Esophagus (tissue), 2 donors: ENCODE results near the gene RASSF8. TPM values are rescaled to one million over a fixed set of nuclear protein-coding genes. Genes with fewer than 3 reads are reported as not detected.

Experiments
- H3K27ac ChIP-seq, 2 donors: one replicate each; pipeline ENCODE4 v1.5.1; 2013; ENCODE audit warnings: low read depth in 2 of 2, mild to moderate bottlenecking in 2 of 2, inconsistent platforms in 1 of 2, low read length in 1 of 2, moderate library complexity in 1 of 2
- H3K27me3 ChIP-seq, 2 donors: one replicate each; pipeline ENCODE4 v1.6.1; 2013; ENCODE audit warnings: low read length in 2 of 2, control low read depth in 1 of 2, mild to moderate bottlenecking in 1 of 2; ENCODE audit not compliant: insufficient read depth in 2 of 2, control insufficient read depth in 1 of 2
- H3K36me3 ChIP-seq, 2 donors: one replicate each; pipeline ENCODE4 v1.6.1; 2013; ENCODE audit warnings: low read length in 1 of 2; ENCODE audit not compliant: control insufficient read depth in 2 of 2, insufficient read depth in 2 of 2
- H3K4me1 ChIP-seq, 2 donors: one replicate each; pipeline ENCODE4 v1.6.1; 2013; ENCODE audit warnings: low read length in 1 of 2; ENCODE audit not compliant: control insufficient read depth in 2 of 2, insufficient read depth in 2 of 2
- H3K4me3 ChIP-seq, 2 donors: one replicate each; pipeline ENCODE4 v1.5.1; 2013; ENCODE audit warnings: low read length in 2 of 2, mild to moderate bottlenecking in 2 of 2, low read depth in 1 of 2, moderate library complexity in 1 of 2
- H3K9me3 ChIP-seq, 2 donors: one replicate each; pipeline ENCODE4 v1.6.1; 2013; ENCODE audit warnings: mild to moderate bottlenecking in 2 of 2, low read depth in 1 of 2, low read length in 1 of 2, moderate library complexity in 1 of 2; ENCODE audit not compliant: control insufficient read depth in 2 of 2, insufficient read depth in 1 of 2
- WGBS, 2 donors: extraction: QIAGEN DNeasy Blood & Tissue Kit; methylation state at CpG; one replicate each; pipeline ENCODE4 v1.1.7; 2013; 5-methylcytosine and 5-hydroxymethylcytosine counted together
- polyA plus RNA-seq, 2 donors: library from polyadenylated mRNA; stranded (reverse); fragments of 200-250 nt; gene quantifications; one replicate each; pipeline ENCODE4 v1.2.3, GENCODE V29; 2013
- donor health status: healthy with polysubstance abuse.
- donor health status: Bipolar disorder and iron deficiency.

The RASSF8 gene
- polyA plus RNA-seq, 2 donors: 0.83 to 1.8 TPM

GRCh38 chr12:26016516-26016915 is 58.0 kb downstream of the RASSF8 start:
- 58 to 68% methylated on average over 2 of the region's 2 CpGs for WGBS, 2 donors
- H3K4me1 ChIP-seq: no peaks in the 10 kb centered on the region
- H3K9me3 ChIP-seq: no peaks in the 10 kb centered on the region
- no peak overlapping the region for H3K4me3 ChIP-seq
- no peaks in the 10 kb centered on the region for H3K27me3 ChIP-seq
- no peaks in the 10 kb centered on the region for H3K36me3 ChIP-seq
- H3K27ac ChIP-seq: no peak overlapping the region

GRCh38 chr12:26017484-26018211 is 59.2 kb downstream of the RASSF8 start:
- 62 to 83% methylated on average over 4 of the region's 4 CpGs for WGBS, 2 donors
- Histone ChIP-seq H3K4me1 (no peaks in the 10 kb centered on the region), H3K4me3 (no peak overlapping the region), H3K36me3 (no peaks in the 10 kb centered on the region), H3K27ac (no peak overlapping the region), H3K9me3 (no peaks in the 10 kb centered on the region), H3K27me3 (no peaks in the 10 kb centered on the region)

GRCh38 chr12:26018926-26019325 is 60.4 kb downstream of the RASSF8 start:
- H3K27ac ChIP-seq: no peak overlapping the region
- 98 to 99% methylated on average over 2 of the region's 2 CpGs for WGBS, 2 donors
- H3K9me3 ChIP-seq: no peaks in the 10 kb centered on the region
- no peaks in the 10 kb centered on the region for H3K4me1 ChIP-seq
- H3K36me3 ChIP-seq: no peaks in the 10 kb centered on the region
- no peak overlapping the region for H3K4me3 ChIP-seq
- no peaks in the 10 kb centered on the region for H3K27me3 ChIP-seq

GRCh38 chr12:26021534-26021933 is 63.1 kb downstream of the RASSF8 start:
- H3K4me1 ChIP-seq: no peaks in the 10 kb centered on the region
- H3K36me3 ChIP-seq: no peaks in the 10 kb centered on the region
- H3K27me3 ChIP-seq: no peaks in the 10 kb centered on the region
- no peaks in the 10 kb centered on the region for H3K9me3 ChIP-seq
- no peak overlapping the region for H3K4me3 ChIP-seq
- no peak overlapping the region for H3K27ac ChIP-seq
- WGBS, 2 donors: 87 to 89% methylated on average over 2 of the region's 2 CpGs

- 93 to 96% methylated on average over 3 of the region's 3 CpGs for WGBS, 2 donors
- Histone ChIP-seq H3K4me3 (no peak overlapping the region), H3K9me3 (no peaks in the 10 kb centered on the region), H3K4me1 (no peaks in the 10 kb centered on the region), H3K27me3 (no peaks in the 10 kb centered on the region), H3K27ac (no peak overlapping the region), H3K36me3 (no peaks in the 10 kb centered on the region)
Observed at GRCh38 chr12:26022043-26022442, 63.6 kb downstream of the RASSF8 start.

- H3K36me3 ChIP-seq: no peaks in the 10 kb centered on the region
- no peaks in the 10 kb centered on the region for H3K4me1 ChIP-seq
- no peaks in the 10 kb centered on the region for H3K9me3 ChIP-seq
- WGBS, 2 donors: 93 to 94% methylated on average over 1 of the region's 1 CpG
- H3K4me3 ChIP-seq: no peak overlapping the region
- H3K27me3 ChIP-seq: no peaks in the 10 kb centered on the region
- H3K27ac ChIP-seq: no peak overlapping the region
Observed at GRCh38 chr12:26026713-26027112, 68.2 kb downstream of the RASSF8 start.

- H3K36me3 ChIP-seq: no peaks in the 10 kb centered on the region
- no peak overlapping the region for H3K27ac ChIP-seq
- no peaks in the 10 kb centered on the region for H3K4me1 ChIP-seq
- H3K9me3 ChIP-seq: no peaks in the 10 kb centered on the region
- H3K27me3 ChIP-seq: no peaks in the 10 kb centered on the region
- H3K4me3 ChIP-seq: no peak overlapping the region
Observed at GRCh38 chr12:26027401-26027800, 68.9 kb downstream of the RASSF8 start.

- no peak overlapping the region for H3K4me3 ChIP-seq
- peaks cover 0 to 3% of the 10 kb centered on the region in 2 donors for H3K4me1 ChIP-seq
- WGBS, 2 donors: 39 to 49% methylated on average over 4 of the region's 4 CpGs
- H3K27me3 ChIP-seq: no peaks in the 10 kb centered on the region
- H3K27ac ChIP-seq: no peak overlapping the region
- no peaks in the 10 kb centered on the region for H3K36me3 ChIP-seq
- no peaks in the 10 kb centered on the region for H3K9me3 ChIP-seq
Observed at GRCh38 chr12:26028953-26029735, 70.7 kb downstream of the RASSF8 start.

GRCh38 chr12:26029736-26030022 is 71.2 kb downstream of the RASSF8 start:
- H3K4me3 ChIP-seq: no peak overlapping the region
- H3K36me3 ChIP-seq: no peaks in the 10 kb centered on the region
- H3K4me1 ChIP-seq: peaks cover 0 to 3% of the 10 kb centered on the region in 2 donors
- H3K9me3 ChIP-seq: no peaks in the 10 kb centered on the region
- H3K27me3 ChIP-seq: no peaks in the 10 kb centered on the region
- WGBS, 2 donors: 57 to 59% methylated on average over 3 of the region's 3 CpGs
- no peak overlapping the region for H3K27ac ChIP-seq

GRCh38 chr12:26030371-26030770 is 71.9 kb downstream of the RASSF8 start:
- Histone ChIP-seq H3K4me1 (peaks cover 0 to 3% of the 10 kb centered on the region in 2 donors), H3K4me3 (no peak overlapping the region), H3K27me3 (no peaks in the 10 kb centered on the region), H3K27ac (no peak overlapping the region), H3K9me3 (no peaks in the 10 kb centered on the region), H3K36me3 (no peaks in the 10 kb centered on the region)
- 76 to 92% methylated on average over 3 of the region's 3 CpGs for WGBS, 2 donors
